Esophagus muscularis mucosa (tissue), 3 donors: ENCODE results near the gene CCDC92B.

Experiments
- CTCF ChIP-seq, 3 experiments: fragments of 200-600 bp in 2 of 3; fragments of 450-650 bp in 1 of 3; sonication (generic) in 2 of 3; IDR thresholded peaks; one replicate each; pipeline ENCODE4 v1.5.1; 2017 to 2019; ENCODE audit warnings: antibody characterized with exemption in 3 of 3, mild to moderate bottlenecking in 2 of 3, moderate library complexity in 1 of 3
- POLR2A ChIP-seq: fragments of 450-650 bp; IDR thresholded peaks from one replicate; pipeline ENCODE4 v1.6.1; 2017; ENCODE audit warnings: antibody characterized with exemption, moderate library complexity, mild to moderate bottlenecking, low read depth
- POLR2AphosphoS5 ChIP-seq, 2 donors: sonication (generic); formaldehyde crosslinking; IDR thresholded peaks; one replicate each; pipeline ENCODE4 v1.6.1; 2017; ENCODE audit warnings: antibody characterized with exemption in 2 of 2

GRCh38 chr17:2794111-2794803 is 44.8 kb upstream of the CCDC92B start:
- no peak for TF ChIP-seq CTCF (IDR thresholded peaks at IDR 0.05)
- no peak for TF ChIP-seq POLR2A
- no peak for TF ChIP-seq POLR2AphosphoS5 (IDR thresholded peaks at IDR 0.05)
